GM12801 (cell line): ENCODE measurements around the gene ERICH6.

Experiments used
- TF ChIP-seq, protein P1 (sequence below): IDR thresholded peaks from one replicate; pipeline ENCODE4 v1.5.1; 2011; ENCODE audit warnings: control low read depth; ENCODE audit not compliant: insufficient read length; ENCODE audit errors: extremely low read depth

ERICH6 gene

DNA sequence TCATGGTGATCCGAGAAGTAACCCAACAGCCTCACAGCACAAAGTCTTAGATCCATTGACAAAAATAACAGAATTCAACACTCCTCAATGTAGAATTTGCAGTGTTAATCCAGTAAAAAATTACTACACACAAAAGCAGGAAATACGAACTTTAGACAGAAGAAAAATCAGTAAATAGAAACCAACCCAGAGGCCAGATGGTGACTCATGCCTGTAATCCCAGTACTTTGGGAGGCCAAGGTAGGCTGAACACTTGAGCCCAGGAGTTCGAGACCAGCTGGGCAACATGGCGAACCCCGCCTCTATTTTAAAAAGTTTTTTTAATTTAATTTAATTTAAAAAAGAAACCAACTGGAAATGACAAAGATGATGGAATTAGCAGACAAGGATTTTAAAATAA, 64.5 kb downstream of the ERICH6 start:
- TF ChIP-seq, protein P1, sequence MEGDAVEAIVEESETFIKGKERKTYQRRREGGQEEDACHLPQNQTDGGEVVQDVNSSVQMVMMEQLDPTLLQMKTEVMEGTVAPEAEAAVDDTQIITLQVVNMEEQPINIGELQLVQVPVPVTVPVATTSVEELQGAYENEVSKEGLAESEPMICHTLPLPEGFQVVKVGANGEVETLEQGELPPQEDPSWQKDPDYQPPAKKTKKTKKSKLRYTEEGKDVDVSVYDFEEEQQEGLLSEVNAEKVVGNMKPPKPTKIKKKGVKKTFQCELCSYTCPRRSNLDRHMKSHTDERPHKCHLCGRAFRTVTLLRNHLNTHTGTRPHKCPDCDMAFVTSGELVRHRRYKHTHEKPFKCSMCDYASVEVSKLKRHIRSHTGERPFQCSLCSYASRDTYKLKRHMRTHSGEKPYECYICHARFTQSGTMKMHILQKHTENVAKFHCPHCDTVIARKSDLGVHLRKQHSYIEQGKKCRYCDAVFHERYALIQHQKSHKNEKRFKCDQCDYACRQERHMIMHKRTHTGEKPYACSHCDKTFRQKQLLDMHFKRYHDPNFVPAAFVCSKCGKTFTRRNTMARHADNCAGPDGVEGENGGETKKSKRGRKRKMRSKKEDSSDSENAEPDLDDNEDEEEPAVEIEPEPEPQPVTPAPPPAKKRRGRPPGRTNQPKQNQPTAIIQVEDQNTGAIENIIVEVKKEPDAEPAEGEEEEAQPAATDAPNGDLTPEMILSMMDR, result no peak

DNA sequence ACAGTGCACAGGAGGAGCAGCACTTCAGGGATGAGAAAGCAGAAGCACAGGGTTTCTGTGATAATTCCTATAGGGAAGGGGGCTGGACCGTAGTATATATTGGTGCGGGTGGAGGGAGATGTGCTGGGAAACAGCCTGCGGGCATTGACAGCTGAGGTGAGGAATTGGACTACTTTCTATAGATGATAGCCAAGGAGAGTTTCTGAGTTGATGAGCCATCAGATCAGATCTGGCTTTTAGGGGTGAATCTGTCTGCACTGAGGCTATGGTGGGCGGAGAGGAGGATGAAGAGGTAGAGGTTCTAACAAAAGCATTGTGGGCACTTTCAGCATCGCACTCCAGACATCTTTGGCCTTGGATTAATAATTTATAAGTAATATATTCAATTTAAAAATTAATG, 67.5 kb downstream of the ERICH6 start:
- TF ChIP-seq, protein P1, result no peak

DNA sequence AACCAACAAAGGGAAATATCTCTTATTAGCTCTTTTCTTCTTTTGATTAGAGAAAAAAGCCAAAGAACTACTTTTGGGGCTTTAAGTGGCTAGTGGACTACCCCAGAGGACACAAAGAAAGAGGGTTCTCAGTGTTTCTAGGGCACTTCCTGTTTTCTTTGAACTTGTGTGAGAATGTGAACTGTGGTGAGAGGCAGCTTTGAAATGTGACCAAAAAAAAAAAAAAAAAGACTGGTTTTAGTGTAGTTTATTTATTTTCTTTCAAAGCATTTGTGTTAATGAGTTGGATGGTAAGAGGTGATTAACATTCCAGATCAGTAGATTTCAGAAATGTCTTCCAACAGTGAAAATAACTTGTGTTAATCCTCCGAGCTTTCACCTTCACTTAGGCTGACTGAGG, 68.2 kb downstream of the ERICH6 start:
- TF ChIP-seq, protein P1, result no peak

DNA sequence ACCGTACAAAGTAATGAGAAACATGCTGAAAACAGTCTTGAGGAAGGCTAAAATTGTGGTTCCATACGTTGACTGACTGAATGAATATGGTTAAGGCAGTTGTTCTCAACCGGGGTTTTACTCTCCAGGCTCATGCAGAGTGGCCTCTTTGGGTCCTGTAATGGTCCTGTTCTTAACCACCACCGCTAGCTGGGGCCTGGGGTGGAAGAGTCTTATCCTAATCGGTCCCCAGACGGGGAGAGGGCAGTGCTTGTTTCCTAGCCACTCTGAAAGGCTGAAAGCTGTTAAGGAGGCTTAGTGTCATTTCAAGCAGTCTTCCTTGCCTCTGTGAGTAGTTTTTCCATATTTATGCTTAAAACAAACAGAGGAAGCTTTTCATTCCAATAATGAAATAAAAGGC, 68.6 kb downstream of the ERICH6 start:
- TF ChIP-seq, protein P1, result no peak

DNA sequence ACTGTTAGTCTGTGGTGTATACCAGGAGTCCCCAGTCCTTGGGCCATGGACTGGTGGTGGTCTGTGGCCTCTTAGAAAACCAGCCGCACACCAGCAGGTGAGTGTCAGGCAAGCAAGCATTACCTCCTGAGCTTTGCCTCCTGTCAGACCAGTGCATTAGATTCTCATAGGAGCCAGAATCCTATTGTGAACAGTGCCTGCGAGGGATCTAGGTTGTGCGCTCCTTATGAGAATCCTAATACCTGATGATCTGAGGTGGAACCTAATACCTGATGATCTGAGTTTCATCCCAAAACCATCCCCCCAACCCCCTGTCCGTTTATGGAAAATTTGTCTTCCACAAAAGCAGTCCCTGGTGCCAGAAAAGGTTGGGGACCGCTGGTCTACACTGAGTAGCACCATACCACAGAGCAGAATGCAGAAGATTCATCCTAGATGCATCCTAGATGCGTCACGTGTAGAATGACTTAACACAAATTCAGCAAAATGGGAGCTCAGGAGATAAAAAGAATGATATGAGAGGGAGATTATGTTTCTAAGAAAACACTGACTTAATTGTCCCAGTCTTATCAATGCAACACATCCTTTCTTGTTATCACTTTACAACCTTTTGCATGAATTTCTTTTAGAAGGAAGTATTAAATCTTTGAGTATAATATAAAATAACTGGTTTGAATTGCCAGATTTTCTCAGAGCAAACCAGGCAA, 72.1 kb downstream of the ERICH6 start:
- TF ChIP-seq, protein P1, result no peak

DNA sequence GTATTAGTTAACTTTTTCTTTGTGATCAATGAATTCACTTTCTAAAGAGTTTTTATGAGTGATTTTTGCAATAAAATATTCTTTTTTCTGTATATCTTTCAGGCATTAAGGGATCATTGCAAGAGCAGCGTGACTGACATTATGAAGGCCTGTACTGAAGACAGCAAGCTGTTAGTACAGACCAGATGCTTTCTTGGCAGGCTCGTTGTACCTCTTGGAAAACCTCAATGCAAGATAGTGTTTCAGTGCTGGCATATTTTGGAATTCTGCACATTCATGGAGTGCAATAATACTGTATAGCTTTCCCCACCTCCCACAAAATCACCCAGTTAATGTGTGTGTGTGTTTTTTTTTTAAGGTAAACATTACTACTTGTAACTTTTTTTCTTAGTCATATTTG, 76.2 kb downstream of the ERICH6 start:
- TF ChIP-seq, protein P1, result no peak

DNA sequence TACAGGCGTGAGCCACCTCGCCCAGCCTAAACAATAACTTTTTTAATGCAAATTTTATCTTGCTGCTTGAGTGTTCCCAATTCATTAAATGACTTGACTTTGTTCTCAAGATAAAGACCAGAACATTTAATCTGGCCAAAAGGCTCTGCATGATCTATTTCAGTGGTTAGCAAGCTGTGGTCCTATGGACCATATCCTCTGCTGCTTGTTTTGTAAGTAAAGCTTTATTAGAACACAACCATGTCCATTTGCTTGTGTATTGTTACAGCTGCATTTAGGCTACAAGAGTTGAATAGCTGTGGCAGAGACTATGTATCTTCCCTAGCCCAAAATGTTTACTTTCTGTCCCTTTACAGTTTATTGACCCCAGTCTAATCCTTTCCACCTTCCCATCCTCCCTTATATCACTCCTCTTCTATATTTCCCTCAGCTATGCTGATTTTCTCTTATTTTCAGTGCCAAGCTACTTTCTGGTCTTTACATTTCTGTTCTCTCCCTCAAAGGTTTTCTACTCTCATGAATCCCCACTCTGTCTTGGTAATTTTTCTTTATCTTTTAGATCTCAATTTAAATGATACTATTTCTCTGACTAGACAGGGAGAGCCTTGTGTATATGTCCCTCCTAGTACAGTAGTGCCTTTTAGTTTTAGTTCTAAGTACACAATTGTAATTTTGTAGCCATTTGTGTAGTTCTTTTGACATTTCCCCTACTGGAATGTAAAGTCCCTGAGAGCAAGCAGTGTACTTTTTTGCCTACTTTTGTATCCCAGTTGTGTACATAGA, 77.4 kb downstream of the ERICH6 start:
- TF ChIP-seq, protein P1, result no peak
